A673 (cell line): ENCODE results near the gene CYP17A1.

Experiments used
- CTCF ChIP-seq: fragments of 300-800, 200-600 bp; sonication (generic); conservative IDR thresholded peaks from 2 replicates; pipeline ENCODE4 v1.5.1; 2017; ENCODE audit warnings: low read depth, mild to moderate bottlenecking, antibody characterized with exemption, low read length, moderate library complexity, mixed read lengths
- EZH2 ChIP-seq: fragments of 200-600 bp; sonication (generic); IDR thresholded peaks from 2 replicates; pipeline ENCODE4 v1.6.1; 2017; ENCODE audit warnings: borderline replicate concordance, low read depth, mild to moderate bottlenecking, mixed read lengths, antibody characterized with exemption, low read length; ENCODE audit not compliant: poor library complexity, severe bottlenecking

GRCh38 chr10:102814453-102814871 is 22.8 kb downstream of the CYP17A1 start:
- TF ChIP-seq CTCF (no peak), EZH2 (no peak)
